HG02798 (cell line): ENCODE data around the gene HNF1B.

Source experiments
- ATAC-seq: cut with Tn5 transposase; IDR thresholded peaks from one replicate; pipeline ENCODE4 v1.9.1; 2021; ENCODE audit warnings: mild to moderate bottlenecking; ENCODE audit not compliant: unreplicated experiment, poor library complexity

HNF1B gene

DNA sequence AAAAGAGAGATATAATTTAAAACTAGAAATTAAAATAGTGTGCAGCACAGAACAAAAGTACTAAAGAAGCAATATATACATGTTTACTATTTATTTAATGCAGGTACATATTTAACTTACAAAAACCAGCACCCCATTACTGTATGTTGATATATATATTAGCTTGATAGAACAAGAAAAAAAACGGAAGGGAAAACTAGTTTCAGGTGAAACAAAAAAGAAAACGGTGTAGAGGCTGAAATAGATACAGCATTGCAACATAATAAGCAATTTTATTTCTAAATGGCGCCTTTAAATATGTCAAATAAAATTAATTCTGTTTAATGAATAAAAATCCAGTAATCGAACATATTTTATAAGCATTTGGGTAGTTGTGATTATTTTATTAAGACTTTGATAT is 3.9 kb downstream of the HNF1B start:
- ATAC-seq, result no peak

DNA sequence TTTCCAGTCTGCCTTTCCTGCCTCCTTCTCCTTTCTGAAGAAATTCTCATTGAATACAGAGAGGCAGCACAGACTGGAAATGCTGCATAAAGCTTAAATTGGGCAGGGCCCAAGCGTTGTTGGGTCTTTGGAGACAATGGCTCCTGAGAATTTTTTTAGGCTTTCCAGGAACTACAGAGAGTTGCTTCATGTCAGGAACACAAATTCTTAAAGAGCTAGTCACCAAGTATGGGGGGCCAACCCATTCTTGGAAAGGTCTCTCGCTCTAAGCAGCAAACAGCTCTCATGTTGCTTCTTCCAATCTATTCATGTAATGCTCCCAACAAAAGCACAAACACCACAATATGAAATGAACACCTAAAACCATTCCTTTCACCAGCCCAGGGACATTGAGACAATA is 6.9 kb downstream of the HNF1B start:
- ATAC-seq, result no peak

DNA sequence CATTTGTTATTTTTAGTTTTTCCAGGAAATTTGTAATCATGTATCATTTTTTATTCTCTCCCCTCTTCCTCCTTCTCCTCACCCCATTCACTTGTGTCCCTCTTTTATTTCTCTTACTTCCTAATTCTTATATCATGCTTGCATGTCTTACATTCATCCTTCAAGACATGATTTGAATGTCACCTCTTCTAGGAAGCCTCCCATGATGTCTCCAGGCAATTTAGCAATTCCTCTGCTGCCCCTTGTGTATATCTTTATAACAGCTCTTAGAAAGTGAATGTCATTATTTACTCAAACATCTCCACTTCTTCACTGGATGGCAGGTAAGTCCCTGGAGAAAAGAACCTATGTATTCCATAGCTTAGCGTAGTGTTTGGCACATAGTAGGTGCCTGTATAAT is 7.8 kb downstream of the HNF1B start:
- no peak for ATAC-seq

DNA sequence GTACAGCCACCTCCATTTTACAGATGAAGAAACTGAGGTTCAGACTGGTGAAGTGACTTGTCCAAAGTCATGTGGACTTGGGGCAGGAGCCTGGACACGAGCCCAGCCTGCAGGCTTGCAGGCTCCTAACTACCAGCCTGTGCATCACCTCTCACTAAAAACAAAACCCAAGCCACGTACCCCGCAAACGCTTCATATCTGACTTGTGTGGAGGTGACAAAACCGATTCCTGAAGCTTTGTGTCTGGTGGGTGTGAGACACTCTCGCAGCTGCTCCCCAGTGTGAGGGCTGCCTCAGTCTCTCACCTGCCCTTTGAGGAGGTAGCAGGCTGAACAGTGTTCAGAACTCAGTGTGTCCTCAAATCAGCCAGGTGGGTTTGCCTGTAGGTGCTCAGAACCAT is 8.4 kb downstream of the HNF1B start:
- ATAC-seq, result no peak

DNA sequence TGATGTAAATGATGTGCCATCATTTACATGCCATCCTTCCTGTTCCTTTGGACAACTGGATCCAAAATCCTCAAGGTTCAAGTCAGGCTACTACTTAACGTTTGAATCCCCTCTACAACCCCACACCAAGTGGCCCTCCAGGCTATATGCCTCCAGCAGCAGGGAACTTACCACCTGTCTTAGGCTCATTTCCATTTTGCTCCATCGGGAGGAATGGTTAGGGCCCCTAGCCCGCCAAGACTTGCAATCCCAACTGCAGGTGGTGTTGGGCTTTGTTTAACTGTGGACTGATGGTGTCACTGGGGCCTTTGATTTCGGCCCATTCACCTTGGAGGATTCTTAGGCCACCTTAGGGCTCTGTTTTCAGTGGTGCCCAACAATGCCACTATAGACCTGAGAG is 9.7 kb downstream of the HNF1B start:
- ATAC-seq, result no peak

DNA sequence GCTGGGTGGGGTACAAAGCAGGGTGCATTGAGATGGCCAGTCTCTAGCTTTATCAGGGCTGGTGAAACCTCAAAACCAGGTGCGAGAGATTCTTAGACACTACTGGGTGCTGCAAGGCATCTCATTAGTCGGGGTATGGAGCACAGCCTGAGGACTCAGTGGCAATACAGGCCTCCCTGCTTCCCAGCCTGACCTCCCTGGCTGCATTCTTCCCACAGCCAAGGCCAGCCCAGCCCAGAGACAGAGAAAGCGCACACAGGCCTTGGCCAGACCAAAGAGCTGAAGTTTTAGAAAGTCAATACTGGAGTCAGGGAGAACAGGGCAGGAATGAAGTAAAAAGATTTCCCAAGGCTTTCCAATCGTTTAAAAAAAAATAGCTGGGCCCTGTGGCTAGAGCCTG is 12.5 kb downstream of the HNF1B start:
- no peak for ATAC-seq

DNA sequence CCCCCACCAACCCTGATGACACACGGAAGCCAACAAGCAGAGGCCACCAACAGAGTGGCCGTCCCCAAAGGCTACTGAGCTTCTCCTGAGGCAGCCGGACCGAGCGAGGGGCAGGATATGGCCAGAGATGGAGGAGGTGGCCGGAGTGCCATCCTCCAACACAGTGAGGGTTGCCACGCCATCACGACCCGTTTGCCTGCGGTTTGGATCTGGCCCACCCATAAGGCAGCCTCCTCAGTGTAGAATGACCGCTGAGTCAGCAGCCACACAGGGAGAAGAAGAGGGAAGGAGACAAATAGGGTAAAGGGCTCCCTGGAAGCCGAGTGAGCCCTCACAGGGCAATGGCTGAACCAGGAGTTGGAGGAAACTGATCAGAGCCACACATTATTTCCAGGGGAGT is 13.8 kb downstream of the HNF1B start:
- ATAC-seq, result no peak

DNA sequence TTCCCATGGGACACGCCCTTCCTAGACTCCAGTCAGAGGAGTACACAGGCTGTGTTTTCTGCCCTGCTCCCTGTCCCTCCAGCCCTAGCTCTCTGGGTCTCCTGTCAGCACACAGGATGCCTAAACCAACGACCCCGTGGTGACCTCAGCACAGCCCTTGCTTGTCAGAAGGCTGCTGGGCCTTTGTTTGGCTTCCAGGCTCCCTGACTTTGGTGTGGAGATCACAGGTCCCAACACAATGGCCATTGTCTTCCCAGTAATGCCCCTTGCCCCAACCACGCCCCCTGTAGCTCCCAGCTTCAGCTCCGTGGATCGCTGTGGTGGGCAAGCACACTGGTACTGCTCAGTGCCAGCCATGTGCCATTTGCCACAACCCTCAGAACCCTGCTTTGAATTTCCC is 15.0 kb downstream of the HNF1B start:
- ATAC-seq, result no peak

DNA sequence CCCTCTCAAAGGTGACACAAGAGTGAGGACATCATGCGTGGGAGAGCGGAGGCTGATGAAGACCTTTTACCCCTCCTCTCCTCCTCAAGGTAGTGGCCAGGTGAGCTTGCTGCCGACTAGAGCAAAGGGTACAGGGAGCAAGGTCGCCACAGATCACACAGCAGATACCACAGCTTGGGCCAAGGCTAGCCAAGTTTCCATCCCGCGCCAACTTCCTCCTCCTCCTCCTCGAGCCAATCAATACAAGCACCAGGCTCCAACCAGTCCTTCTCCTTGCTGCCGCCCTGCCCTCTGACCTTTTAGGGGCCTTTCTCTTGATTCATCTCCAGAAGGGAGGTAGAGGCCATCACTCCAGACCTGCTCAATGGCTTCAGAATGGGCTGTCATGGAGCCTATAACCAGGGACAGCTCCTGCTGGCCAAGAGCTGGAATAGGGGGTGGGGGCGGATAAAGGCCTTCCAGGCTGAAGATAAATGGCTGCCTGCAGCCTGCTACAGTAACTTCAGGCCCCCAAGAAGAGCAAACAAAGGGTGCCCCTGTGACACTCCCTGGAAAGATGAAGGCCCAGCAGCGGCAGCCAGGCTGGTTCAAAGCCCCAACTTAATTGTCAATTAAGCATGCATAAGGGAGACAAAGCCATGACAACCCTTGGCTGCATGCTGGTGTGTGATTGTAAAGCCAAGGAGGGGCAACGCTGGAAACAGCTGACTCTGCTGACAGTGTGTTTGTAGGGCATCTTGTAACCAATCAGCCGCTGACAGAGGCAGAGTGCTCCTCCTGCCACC is 17.8 kb downstream of the HNF1B start:
- ATAC-seq, result no peak

DNA sequence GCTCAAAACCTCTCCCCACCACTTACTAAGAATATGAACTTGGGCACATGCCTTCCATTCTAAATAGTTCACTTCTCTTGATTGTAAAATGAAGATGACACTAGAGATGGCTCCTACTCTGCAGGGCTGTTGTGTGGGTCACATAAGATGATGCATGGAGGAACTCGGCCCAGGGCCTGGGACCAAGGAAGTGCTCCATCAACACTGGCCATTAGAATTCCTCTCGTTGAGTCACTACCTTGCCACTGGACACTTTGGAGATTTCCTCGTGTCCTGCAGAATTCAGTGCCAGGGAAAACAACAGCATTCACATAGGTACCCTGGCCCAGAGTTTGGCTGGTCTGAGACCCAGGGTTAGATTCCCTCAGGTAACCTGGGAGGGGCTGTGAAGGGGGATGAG is 18.6 kb downstream of the HNF1B start:
- ATAC-seq, result no peak

DNA sequence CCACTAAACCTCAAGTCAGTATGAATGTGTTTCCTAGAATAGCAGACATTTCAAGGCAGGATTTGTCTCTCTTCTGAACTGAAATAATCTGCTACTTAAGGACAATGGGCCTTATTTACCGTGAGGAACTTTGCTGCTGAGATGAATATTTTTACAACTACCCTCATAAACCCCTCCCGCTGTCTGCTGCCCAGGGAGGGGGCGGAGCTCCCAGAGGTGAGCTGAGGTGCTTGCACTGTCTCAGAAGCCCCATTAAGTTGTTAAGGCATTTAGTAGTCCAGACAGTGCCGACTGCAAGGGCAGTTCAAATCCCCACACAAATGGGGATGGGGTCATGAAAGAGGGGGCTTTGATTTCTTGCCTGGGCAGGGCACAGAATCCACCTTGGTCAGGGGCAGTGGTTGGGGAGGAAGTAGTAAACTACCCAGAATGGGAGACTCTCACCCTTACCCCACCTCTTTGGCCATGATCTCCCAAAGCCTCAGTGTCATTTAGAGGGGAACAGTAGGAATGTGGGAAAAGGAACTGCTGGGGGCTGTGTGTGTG is 19.2 kb downstream of the HNF1B start:
- no peak for ATAC-seq

DNA sequence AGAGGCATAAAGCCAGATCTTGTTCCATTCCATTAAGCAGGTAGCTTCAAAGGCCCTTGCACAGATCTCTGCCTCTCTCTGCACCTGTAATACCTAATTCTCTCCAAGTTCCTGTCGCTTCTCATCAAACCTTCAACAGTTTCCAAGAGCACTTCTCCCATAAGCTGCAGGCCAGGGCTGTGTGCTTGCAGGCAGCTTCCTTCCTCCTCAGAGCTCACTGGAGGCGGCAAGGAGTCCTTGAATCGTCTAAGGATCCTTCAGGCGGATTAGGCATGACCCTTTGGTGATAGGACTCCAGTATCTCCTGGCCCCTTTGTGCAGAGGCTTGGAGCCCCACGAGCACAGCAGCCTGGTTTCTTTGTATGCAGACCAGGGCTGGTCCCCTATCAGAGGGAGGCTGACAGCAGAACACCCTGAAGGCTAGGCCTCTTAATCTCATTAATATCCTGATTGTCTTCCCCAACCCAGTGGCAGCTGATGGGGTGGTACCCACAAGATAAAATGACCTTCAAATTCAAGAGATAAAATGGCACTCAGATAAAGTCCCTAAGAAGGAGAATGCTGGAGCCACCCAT is 19.8 kb downstream of the HNF1B start:
- ATAC-seq, result no peak

DNA sequence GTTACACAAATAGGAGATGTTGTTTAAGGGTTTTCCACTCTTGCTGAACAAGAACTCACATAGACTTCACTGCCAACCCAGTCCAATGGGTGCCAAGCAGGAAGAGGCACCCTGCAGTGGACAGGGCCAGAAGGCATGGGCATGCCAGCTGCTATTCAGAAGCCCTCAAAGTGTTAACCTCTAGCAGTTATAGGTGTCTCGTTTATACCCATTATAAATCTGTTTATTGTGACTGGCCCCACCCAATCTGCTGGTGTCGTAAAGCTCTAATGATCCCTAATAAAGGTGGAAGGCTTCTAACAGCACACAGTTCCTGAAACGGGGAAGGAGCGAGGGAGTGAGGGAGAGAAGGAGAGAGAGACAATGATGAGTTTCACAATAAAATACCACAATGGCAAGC is 23.9 kb downstream of the HNF1B start:
- ATAC-seq, result no peak

DNA sequence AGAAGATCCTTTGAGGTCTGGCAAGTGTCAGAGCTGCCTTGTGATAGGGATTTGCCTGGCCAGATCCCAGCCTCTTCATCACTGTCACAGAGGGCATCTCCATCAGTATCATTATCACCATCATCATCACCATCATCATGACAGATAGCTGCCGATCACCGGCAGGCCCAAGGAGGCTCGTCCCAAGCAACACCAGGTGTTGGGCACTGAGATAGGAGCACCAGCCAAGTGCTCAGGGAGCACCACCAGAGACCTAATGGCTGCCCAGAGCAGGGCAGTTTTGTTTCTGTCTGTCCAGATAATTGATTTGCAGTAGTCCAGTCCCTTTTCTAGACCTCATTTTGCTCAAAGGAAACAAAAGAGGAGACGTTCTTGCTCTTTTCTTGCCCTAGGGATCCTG is 25.0 kb downstream of the HNF1B start:
- no peak for ATAC-seq

DNA sequence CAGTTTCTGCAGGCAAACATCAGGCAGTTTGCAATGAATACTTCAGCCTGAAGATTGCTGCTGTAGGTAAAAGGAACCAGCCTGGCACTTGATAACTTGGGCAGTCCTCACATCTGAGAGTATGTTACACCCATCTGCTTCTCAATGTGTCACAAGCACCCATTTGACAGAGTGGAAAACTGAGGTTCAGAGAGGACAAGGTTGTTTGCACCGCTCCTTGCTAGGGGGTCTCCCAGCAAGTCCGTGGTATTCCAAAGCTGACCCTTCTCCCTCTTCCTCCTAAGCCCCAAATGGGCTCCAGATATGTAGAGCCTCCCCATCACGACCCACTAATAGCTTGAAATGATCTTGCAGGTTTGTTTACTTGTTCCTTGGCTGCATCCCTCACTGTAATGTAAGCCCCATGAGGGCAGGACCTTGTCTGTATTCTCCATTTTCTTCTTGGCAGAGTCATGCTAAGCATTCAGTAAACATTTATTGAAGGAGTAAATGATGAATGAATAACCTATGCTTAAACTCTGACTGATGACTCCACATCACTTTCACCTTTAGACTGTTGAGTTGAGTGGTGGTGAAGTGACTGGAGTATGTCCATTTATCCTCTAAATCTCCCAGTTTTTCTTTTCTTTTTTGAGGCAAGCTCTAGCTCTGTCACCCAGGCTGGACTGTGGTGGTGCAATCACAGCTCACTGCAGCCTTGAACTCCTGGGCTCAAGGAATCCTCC is 26.4 kb downstream of the HNF1B start:
- no peak for ATAC-seq

DNA sequence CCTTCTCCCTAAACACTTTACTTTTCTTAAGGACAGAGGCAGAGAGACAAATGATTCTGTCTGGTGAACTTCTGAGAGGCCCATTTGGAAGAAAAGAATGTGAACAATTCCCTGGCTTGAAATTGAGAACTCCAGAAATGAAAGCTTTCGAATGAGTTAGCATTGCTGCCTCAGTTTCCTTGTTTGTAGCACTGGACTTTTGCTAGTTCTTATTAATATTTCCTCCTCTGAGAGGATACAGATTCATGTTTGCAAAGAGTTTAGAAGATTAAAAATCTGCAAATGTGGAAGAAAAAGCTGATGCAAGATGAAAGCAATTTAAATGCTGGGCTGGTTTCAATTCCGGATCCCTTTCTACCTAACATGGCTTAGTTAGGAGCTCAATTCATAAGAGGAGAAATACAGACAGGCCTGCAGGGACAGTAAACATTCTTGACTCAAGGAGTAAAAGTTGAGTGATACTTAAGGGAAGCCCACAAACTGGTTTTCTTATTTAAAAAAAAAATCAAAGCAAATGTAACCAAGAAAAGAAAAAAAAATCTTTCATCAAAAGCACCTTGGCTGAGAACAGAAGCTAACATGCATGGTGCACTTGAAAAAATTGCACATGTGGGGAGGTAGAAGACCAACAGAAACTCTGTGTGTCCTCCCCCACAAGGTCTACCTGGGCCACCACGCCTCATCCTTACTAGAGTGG is 27.1 kb downstream of the HNF1B start:
- no peak for ATAC-seq

DNA sequence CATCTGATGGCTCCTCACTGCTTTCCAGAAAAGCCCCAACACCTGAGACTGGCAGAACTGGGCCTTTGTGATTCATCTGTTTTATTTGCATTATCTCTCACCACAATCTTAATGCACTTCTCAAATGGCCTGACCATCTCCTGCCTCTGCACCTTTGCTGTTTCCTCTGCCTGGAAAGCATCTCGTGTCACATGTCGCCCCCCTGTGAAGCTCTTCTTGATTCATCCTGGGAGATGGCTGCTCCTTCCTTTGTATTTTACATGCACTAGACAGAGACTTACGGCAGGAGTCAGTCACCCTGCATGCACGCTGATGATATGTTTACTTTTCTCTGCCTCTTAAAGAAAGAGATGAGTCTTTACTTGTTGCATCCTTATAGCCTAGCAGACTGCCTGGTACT is 30.0 kb downstream of the HNF1B start:
- no peak for ATAC-seq

DNA sequence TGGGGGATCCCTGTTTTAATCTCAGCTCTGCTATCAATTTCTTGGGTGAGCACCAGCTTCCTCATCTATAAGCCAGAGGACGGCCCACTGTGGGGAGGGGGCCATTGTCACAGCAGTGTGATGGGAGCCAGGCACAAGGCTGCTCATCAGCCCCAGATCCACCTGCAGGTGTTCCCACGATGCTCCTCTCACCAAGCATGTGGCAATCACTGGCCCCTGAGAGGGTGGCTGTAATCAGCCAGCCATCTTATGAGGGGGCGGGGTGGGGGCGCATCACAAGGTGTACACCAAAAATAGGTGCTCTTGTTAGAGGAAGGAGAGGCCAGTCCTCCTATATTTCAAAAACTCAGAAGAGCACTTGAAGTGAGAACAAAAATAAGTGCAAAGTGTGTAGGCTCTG is 31.2 kb downstream of the HNF1B start:
- ATAC-seq, result no peak

DNA sequence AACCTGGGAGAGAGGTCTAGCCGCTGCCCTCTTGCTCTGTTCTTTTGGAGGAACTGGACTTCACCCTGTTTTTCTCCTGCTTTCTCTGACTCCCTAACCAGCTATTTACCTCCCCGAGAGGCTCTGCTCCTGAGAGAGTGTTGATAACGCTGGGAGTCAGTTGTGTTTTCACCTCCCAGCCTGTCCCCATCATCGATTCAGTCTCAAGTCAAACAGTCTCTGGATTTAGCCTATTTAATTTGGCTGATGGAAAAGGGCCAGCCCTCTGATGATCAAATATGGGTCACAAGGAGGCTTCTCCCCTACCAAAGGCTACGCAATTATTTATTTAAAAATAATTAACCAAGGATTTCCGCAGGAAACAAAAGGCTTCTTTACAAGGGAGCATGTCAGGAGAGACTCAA is 31.8 kb downstream of the HNF1B start:
- ATAC-seq, result no peak

DNA sequence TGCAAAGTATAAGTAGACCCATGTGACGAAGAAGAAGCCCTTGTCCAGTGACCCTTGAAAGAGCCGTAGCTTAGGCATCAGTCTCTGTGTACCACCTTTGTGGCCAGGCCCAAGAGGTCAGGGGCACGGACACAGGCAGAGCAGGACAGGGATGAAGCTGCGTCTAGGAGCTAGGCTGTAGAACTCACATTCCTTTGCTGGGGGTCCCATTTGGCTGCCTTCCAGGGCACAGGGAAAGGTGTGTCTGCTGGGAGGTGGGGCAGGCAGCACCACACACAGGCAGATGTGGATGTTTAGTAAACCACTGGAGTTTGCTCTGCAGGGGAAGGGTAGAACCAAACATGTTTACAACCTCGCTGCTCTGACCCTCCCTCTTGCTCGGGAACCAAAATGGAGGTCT is 33.7 kb downstream of the HNF1B start:
- ATAC-seq, result no peak

DNA sequence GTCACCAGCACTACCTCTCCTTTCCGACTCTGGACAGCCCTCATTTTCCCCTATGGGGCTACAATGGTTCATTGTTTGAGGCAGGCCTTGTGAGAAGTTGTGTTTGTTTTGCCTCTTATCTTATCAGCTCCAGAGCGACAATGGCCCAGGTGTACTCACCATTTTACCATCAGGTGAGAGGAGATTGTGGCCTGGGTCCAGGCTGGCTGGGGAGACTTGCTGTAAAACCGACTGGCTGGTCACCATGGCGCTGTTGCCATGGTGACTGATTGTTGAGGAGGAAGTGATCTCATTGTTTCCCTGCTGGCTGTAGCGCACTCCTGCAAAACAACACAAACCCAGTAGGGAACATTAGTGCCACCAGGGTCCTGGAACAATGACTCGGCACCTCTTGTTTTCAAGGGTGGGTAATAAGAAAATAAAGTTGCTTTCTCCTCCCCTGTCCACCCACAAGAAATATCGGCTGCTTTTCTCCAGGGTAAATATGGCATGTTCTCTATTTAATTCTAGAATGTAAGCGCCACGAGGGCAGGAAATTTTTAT is 34.4 kb downstream of the HNF1B start:
- no peak for ATAC-seq
